Activated CD8-positive, alpha-beta memory T cell treated with anti-CD3 and anti-CD28 coated beads, Interleukin-2, amount 50 U/mL, for 4 hours (primary cell): ENCODE results near the gene PPP2R5E.

Experiments used
- DNase-seq: peaks from one replicate; pipeline ENCODE4 v3.0.0-alpha.2; 2020

PPP2R5E gene

GRCh38 chr14:63517354-63517753 is 25.8 kb downstream of the PPP2R5E start:
- DNase-seq, result no peak

- DNase-seq, result no peak
Observed at GRCh38 chr14:63515240-63515639, 27.9 kb downstream of the PPP2R5E start.

DNA sequence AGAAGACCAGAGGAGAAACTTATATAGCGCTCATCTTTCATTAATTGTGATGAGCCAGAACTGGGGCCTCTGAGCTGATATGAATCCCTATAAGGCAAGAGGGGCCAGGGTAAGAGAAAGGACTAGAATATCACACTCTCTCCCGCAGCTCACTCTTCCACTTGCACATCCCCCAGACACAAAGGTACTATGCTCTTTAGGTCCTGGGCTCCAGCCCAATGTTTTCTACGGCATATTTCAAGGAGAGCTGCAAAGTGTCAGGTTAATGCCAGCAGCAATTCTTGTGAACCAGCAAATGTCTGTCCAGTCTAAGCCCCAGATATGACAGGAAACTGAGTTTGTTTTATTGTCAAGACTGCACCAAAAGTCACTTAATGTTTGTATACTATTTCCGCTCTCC is 29.4 kb downstream of the PPP2R5E start:
- DNase-seq, result no peak

DNA sequence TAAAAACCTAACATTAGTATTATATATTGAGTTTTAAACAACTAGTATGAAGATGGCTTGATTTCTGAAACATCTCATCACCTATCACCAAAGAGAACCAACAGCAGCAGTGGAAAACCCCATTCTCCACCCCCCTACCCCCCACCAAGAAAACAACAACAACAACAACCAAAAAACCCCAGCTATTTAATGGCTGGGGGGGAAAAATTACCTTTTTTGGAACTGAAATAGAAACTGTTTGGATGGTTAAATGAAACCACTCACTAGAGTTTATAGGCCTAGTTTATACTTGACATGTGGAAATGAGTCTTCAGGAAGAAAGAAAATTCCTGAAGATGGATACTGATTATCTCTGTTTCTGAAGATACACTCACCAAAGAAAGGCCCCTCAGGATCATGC is 30.3 kb downstream of the PPP2R5E start:
- DNase-seq, result no peak

DNA sequence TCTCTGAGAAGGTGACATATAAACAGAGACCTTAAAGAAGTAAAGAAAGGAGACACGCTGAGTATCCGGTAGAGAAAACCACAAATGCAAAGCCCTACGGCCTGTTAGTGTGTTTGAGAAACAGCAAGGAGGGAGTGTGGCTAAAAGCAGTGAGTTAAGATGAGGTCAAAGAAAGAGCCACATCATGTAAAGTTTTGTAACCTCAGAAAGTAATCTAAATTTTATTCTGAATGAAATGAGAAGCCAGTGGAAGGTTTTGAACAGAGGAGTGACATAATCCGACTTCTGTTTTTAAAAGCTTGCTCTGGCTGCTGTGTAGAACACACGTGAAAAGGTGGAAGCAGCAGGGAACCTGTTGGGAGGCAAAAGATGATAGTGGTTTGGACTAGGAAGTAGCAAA is 32.6 kb downstream of the PPP2R5E start:
- DNase-seq, result no peak

DNA sequence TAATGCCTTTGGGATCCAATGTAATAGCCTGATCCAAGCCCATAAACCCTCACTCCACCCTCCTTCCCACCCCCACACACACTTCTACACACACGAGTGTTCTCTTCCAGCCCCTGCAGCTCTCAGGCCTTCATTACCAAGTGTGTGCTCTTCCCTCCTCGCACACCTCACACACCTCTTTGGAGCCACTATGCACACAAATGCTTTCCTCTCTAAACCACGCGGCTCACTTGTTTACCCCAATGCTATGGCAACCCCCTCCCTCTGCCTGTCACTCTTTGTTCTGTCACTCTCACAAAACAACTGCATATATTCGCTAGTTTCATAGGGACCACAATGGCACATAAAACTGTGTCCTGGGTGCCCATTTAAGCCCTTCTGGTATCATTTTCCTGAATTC is 35.1 kb downstream of the PPP2R5E start:
- no peak for DNase-seq

- DNase-seq, result no peak
Observed at GRCh38 chr14:63504648-63505047, 38.5 kb downstream of the PPP2R5E start.

- DNase-seq, result no peak
Observed at GRCh38 chr14:63501429-63501828, 41.7 kb downstream of the PPP2R5E start.

DNA sequence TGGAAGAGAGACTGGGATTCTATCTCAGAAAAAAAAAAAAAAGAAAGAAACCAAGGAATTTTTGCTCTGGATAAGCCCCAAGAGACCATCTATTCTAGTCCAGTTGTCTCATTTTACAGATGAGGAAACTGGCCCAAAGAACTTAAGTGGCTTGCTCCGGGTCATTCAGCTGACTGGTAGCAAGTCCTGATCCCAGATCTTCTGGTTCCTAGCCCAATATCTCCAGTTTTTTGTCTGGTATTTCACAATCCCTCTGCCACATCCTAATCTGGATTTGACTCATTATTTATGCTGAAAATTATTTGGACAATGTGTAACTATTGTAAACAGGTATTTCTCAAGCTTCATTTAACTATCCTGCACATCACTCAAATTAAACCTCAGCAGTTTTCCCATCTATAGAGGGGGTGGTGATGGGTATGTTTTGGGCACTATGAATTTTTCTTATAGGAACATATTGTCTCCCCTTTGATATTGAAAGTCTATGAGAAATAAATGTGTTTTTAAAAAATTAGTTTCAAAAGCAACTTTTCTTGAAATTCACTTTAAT is 43.4 kb downstream of the PPP2R5E start:
- DNase-seq, result no peak

- DNase-seq, result no peak
Observed at GRCh38 chr14:63496837-63497400, 46.3 kb downstream of the PPP2R5E start.

- no peak for DNase-seq
Observed at GRCh38 chr14:63493246-63493645, 49.9 kb downstream of the PPP2R5E start.

GRCh38 chr14:63492391-63492790 is 50.8 kb downstream of the PPP2R5E start:
- no peak for DNase-seq

- no peak for DNase-seq
Observed at GRCh38 chr14:63487724-63488123, 55.5 kb downstream of the PPP2R5E start.

- DNase-seq, result no peak
Observed at GRCh38 chr14:63486738-63487137, 56.4 kb downstream of the PPP2R5E start.

DNA sequence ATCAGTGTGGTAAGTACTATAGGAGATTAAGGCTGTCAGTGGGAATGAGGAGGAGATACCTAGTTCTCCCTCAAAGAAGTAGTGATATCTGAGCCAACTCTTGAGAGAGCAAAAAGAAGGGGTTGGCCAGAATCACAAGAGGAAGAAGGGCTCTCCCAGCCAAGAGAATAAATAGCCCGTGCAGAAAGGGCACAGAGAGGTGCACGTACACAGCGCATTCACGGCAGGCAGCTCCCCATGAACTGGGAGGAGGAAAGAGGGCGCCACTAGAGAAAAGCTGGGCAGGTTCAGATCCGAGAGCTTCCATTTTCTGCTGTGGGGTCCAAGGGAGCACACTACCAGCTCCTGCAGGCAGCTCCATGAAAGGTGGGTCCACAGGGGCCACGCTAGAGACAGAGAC is 59.9 kb downstream of the PPP2R5E start:
- no peak for DNase-seq

GRCh38 chr14:63480599-63480998 is 62.6 kb downstream of the PPP2R5E start:
- no peak for DNase-seq

- no peak for DNase-seq
Observed at GRCh38 chr14:63478437-63478852, 64.7 kb downstream of the PPP2R5E start.

DNA sequence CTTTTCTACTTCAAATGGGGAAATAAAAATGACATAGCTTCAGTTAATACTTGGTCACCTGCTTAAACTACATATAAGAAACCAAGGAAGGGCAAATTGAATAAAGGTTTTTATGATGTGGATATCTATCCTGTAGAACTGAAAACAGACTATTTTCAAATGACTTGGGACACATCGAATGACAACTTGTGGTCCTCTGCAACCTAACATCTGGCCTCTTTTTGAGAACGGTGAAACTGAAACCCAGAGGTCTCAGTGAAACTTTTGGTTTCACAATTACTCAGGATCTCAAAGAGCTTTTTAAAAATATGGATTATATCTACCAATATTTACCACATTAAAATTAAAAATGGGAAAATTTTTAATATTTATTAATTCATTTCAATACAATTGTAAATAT is 65.2 kb downstream of the PPP2R5E start:
- DNase-seq, result no peak

DNA sequence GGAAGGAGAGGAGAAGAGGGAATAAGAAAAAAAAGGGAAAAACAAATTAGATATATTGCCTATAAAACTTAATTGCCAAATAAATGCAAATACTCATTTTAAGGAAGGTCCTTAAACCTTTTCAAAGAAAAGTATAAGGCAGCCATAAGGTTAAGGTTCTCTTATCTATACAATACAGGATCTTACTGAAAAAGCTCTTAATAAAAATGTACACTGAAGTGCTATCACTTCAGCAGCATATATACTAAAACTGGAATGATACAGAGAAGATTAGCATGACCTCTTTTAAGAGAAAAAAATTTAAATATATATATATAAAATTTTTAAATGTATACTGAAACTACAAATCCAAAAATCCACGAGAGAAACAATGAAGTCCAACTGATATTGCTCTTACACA is 65.6 kb downstream of the PPP2R5E start:
- DNase-seq, result no peak

GRCh38 chr14:63475761-63476160 is 67.4 kb downstream of the PPP2R5E start:
- no peak for DNase-seq

- no peak for DNase-seq
Observed at GRCh38 chr14:63474844-63475243, 68.3 kb downstream of the PPP2R5E start.

DNA sequence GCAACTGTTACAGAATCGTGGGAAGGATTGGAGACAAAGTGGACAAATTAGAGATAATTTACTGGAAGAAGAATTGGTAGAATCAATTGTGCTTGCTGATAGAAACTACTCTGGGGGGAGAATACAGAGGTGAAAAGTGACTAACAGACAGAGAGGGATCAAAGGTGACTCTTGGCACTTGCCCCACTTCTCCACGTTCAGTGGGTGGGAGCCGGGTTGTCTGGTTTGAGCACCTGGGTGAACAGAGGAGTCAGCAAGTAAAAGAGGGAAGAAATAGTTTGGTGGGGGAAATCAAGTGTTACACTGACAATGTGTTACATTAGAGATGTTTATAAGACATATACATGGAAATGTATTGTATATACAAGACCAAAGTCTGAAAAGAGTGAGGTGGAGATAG is 69.1 kb downstream of the PPP2R5E start:
- DNase-seq, result no peak

DNA sequence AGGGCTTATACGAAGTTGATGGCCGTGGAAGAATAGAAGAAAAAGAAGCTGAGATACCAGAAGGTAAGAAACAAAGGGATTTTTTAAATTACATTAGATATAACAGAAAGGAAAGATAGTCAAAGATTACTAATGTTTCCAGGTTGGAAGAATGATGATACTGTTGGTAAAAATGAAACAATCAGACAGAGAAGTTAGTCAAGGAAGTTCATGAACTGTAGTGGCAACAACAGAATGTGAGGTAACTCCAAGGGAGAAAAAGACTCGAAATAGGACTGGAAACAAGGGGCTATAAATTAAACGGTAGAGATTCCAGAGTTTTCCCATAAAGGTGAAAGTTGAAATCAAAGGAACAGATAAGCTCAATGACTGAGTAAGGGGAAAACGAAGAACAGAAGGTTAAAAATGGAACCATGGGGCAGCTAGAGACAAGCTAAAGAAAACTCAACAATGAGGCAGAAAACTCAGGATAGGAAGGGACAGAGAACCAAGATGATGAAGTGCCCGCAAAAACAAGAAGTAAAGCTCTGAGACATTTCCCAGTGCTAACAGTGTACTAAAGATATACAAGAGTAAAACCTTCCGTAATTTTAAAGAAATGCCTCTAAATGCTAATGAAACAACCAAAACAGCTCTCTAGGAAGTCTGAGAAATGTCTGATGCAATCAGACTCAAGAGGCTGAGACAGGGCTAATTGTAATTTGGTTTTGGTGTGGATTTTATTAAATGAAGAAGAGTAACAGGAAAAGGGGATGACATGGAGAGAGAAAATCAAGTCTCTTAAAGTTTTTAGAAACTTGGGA is 70.0 kb downstream of the PPP2R5E start:
- no peak for DNase-seq

- DNase-seq, result no peak
Observed at GRCh38 chr14:63470962-63471793, 72.0 kb downstream of the PPP2R5E start.
